Osteoblast (primary cell): ENCODE measurements around the gene AFAP1. TPM values are rescaled to one million over a fixed set of nuclear protein-coding genes. Genes with fewer than 3 reads are reported as not detected.

Source experiments
- DNase-seq: peaks from one replicate; pipeline ENCODE4 v3.0.0; 2011; ENCODE audit warnings: low spot score, mixed read lengths; ENCODE audit not compliant: insufficient read length; ENCODE audit errors: missing footprints
- H2AFZ ChIP-seq: 2 replicates; pipeline ENCODE4 v1.6.0; 2011; ENCODE audit warnings: mild to moderate bottlenecking, low read length
- H3K27ac ChIP-seq: 2 replicates; pipeline ENCODE4 v1.5.1; 2011; ENCODE audit warnings: mild to moderate bottlenecking, low read depth, low read length, moderate library complexity
- H3K27me3 ChIP-seq: 2 replicates; pipeline ENCODE4 v1.6.0; 2012; ENCODE audit warnings: mild to moderate bottlenecking, control low read depth, inconsistent platforms, low read length, moderate library complexity; ENCODE audit not compliant: insufficient read depth
- H3K36me3 ChIP-seq: 2 replicates; pipeline ENCODE4 v1.5.1; 2011; ENCODE audit warnings: mild to moderate bottlenecking, low read length, control low read depth, moderate library complexity; ENCODE audit not compliant: insufficient read depth
- H3K4me1 ChIP-seq: 2 replicates; pipeline ENCODE4 v1.5.1; 2011; ENCODE audit warnings: mild to moderate bottlenecking, low read length, control low read depth, moderate library complexity; ENCODE audit not compliant: insufficient read depth
- H3K4me2 ChIP-seq: 2 replicates; pipeline ENCODE4 v1.6.0; 2011; ENCODE audit warnings: mild to moderate bottlenecking, low read length; ENCODE audit not compliant: insufficient read depth
- H3K4me3 ChIP-seq: fragments of 200-600 bp; sonication (generic); 3 replicates; pipeline ENCODE4 v1.5.1; 2012; ENCODE audit warnings: mild to moderate bottlenecking, low read length, inconsistent platforms; ENCODE audit not compliant: insufficient read depth
- H3K79me2 ChIP-seq: 2 replicates; pipeline ENCODE4 v1.6.0; 2012; ENCODE audit warnings: mild to moderate bottlenecking, low read length, control low read depth, inconsistent platforms; ENCODE audit not compliant: insufficient read depth
- H3K9me3 ChIP-seq: 2 replicates; pipeline ENCODE4 v1.5.1; 2011; ENCODE audit warnings: low read depth, low read length, control low read depth
- H4K20me1 ChIP-seq: 2 replicates; pipeline ENCODE4 v1.6.0; 2012; ENCODE audit warnings: mild to moderate bottlenecking, low read length, control low read depth; ENCODE audit not compliant: insufficient read depth
- total RNA-seq: library from RNA; depleted of rRNA; stranded (reverse); fragments of >200 nt; gene quantifications from 2 replicates; pipeline ENCODE4 v1.2.3, GENCODE V29; 2012
- TF ChIP-seq, protein P1 (sequence below): IDR thresholded peaks from 2 replicates; pipeline ENCODE4 v1.5.1; 2011; ENCODE audit warnings: mild to moderate bottlenecking, low read depth, low read length, moderate library complexity; ENCODE audit errors: extremely low read depth

AFAP1 gene
- total RNA-seq, 1 donor = 101 TPM

DNA sequence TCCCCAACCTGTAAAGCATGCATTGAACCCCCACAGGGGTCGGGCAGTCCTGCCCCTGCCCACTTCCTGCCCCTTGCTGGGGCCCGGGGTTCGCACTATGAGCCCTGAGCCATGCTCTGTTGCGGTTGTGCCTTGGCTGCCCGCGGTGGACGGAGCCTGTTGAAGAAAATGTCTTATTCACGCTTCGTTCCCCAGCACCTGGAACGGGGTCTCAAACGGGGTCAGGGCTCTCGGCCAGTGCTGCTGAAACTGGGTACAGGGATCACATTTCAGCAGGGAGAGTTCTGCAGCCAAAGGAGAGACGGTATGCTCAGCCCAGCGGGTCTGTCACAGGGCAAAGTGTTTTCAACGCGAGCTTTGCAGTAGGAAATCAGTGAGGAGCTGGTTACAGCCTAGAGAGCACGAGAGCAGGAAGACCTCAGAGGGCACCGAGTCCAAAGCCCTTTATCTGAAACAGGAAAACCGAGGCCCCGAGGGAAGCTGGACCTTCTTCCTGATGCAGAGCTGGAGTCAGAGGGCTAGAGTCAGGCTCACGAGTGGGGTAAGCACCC lies 46.3 kb upstream of the AFAP1 start:
- TF ChIP-seq, protein P1, sequence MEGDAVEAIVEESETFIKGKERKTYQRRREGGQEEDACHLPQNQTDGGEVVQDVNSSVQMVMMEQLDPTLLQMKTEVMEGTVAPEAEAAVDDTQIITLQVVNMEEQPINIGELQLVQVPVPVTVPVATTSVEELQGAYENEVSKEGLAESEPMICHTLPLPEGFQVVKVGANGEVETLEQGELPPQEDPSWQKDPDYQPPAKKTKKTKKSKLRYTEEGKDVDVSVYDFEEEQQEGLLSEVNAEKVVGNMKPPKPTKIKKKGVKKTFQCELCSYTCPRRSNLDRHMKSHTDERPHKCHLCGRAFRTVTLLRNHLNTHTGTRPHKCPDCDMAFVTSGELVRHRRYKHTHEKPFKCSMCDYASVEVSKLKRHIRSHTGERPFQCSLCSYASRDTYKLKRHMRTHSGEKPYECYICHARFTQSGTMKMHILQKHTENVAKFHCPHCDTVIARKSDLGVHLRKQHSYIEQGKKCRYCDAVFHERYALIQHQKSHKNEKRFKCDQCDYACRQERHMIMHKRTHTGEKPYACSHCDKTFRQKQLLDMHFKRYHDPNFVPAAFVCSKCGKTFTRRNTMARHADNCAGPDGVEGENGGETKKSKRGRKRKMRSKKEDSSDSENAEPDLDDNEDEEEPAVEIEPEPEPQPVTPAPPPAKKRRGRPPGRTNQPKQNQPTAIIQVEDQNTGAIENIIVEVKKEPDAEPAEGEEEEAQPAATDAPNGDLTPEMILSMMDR = no peak
- H3K79me2 ChIP-seq = peaks cover 15% of the 10 kb centered on the region
- H3K4me2 ChIP-seq = peak overlapping the region; percentile 78
- peak overlapping the region; percentile 93 for H2AFZ ChIP-seq
- peaks cover 17% of the 10 kb centered on the region for H3K4me1 ChIP-seq
- DNase-seq = peak; percentile 84
- H3K27me3 ChIP-seq = no peaks in the 10 kb centered on the region
- H4K20me1 ChIP-seq = no peaks in the 10 kb centered on the region
- peak overlapping the region; percentile 58 for H3K4me3 ChIP-seq
- H3K9me3 ChIP-seq = peaks cover 2% of the 10 kb centered on the region
- no peaks in the 10 kb centered on the region for H3K36me3 ChIP-seq
- H3K27ac ChIP-seq = peak overlapping the region; percentile 28

DNA sequence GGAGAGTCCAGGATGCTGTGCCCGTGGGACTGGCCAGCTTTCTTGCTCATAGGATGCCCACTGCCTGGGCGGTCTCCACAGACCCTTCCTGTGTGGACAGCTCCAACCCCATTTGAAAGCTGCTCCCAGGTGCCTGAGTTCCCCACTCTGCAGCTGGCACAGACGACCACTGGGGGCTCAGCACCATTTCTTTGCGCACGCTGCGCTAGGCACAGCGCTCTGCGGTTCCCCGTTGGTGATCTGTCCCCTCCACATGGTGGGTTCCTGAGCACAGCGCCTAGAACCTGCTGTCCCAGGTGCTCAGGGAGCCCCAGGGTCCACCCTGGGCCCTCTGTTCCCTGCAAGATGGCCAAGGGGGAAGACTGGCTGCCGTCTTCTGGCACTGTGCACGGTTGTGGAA lies 45.4 kb upstream of the AFAP1 start:
- no peak overlapping the region for H3K4me3 ChIP-seq
- no peaks in the 10 kb centered on the region for H4K20me1 ChIP-seq
- peak; percentile 62 for DNase-seq

DNA sequence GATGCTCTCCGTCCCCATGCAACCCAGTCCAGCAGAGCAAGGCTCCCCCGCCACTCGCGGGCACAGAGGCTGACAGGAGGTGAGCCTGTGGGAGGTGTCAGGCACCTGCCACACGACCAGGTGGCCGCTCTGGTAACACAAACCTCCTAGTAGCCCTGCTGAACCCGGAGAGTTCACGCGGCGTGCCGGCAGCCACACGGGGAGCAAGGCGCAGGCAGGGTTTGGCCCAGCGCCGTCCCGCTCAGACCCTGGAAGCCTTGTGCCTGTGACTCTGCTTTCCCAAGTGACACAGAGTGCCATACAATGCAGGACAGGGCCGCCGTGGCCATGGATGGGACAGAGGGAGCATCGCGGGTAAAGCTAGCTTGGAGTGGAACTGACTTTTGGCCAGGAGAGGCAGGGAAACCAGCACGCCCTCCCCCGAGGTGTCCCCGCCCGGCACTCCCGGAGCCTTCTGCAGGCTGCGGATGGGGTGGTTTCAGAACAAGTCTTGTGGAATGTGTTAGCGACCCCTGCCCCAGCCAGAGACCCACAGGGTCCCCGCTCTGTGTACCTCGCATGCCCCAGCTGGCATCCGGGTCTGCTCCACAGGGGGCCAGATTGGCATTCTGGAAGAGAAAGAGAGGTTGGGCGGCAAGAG lies 44.7 kb upstream of the AFAP1 start:
- H3K9me3 ChIP-seq = no peaks in the 10 kb centered on the region
- no peaks in the 10 kb centered on the region for H3K27me3 ChIP-seq
- H3K36me3 ChIP-seq = no peaks in the 10 kb centered on the region
- H4K20me1 ChIP-seq = no peaks in the 10 kb centered on the region
- DNase-seq = peak; percentile 57
- no peak overlapping the region for H3K4me3 ChIP-seq
- TF ChIP-seq, protein P1 = no peak
- H3K4me1 ChIP-seq = peaks cover 22% of the 10 kb centered on the region
- no peak overlapping the region for H3K4me2 ChIP-seq
- peaks cover 15% of the 10 kb centered on the region for H3K79me2 ChIP-seq
- no peak overlapping the region for H3K27ac ChIP-seq
- no peak overlapping the region for H2AFZ ChIP-seq

More for the DNA sequence above, 45.4 kb upstream of the AFAP1 start:
- peaks cover 20% of the 10 kb centered on the region for H3K4me1 ChIP-seq
- H3K36me3 ChIP-seq = no peaks in the 10 kb centered on the region
- TF ChIP-seq, protein P1 = no peak
- H3K27me3 ChIP-seq = no peaks in the 10 kb centered on the region
- peaks cover 15% of the 10 kb centered on the region for H3K79me2 ChIP-seq
- H3K27ac ChIP-seq = no peak overlapping the region
- H3K9me3 ChIP-seq = peaks cover 2% of the 10 kb centered on the region
- H3K4me2 ChIP-seq = no peak overlapping the region
- H2AFZ ChIP-seq = no peak overlapping the region

DNA sequence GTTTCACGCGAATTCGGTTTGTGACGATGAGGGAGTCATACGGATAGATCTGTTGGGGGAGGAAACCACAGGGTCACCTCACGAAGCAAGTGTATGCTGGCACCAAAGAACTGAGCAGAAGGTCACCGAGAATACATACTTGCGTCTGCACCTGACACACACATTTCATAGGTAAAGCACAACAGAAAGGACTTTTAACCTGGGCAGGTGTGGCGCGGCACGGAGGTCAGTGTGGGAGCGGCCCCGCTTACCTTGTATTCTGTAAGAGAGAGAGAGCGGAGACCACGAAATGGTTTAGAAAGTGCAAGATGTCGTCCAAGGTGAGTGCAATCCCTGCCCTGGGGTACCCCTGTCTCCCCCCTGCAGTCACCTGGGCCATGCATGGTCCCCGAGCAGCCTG lies 43.6 kb upstream of the AFAP1 start:
- H3K4me2 ChIP-seq = no peak overlapping the region
- TF ChIP-seq, protein P1 = no peak
- peak; percentile 49 for DNase-seq
- H3K4me1 ChIP-seq = peaks cover 22% of the 10 kb centered on the region
- H3K79me2 ChIP-seq = peaks cover 15% of the 10 kb centered on the region
- H3K27me3 ChIP-seq = no peaks in the 10 kb centered on the region
- no peaks in the 10 kb centered on the region for H3K9me3 ChIP-seq
- no peak overlapping the region for H3K4me3 ChIP-seq
- H2AFZ ChIP-seq = no peak overlapping the region
- no peak overlapping the region for H3K27ac ChIP-seq
- H4K20me1 ChIP-seq = no peaks in the 10 kb centered on the region
- no peaks in the 10 kb centered on the region for H3K36me3 ChIP-seq
